IPS-18c (cell line): Measurements from ENCODE around the gene LRIG3.

Source experiments
- H3K4me3 ChIP-seq: 2 replicates; pipeline ENCODE4 v1.7.0; 2013; ENCODE audit warnings: low read depth, mild to moderate bottlenecking, low read length, moderate library complexity; ENCODE audit not compliant: insufficient read depth
- H3K9me3 ChIP-seq: one replicate; pipeline ENCODE4 v1.6.1; 2013; ENCODE audit warnings: mild to moderate bottlenecking, low read length, moderate library complexity; ENCODE audit not compliant: control insufficient read depth, insufficient read depth

LRIG3 gene

GRCh38 chr12:58938440-58938839, 18.1 kb upstream of the LRIG3 start:
- Histone ChIP-seq H3K4me3 (no peak overlapping the region), H3K9me3 (no peaks in the 10 kb centered on the region)

GRCh38 chr12:58934528-58934927, 14.2 kb upstream of the LRIG3 start:
- H3K4me3 ChIP-seq: no peak overlapping the region
- no peaks in the 10 kb centered on the region for H3K9me3 ChIP-seq

GRCh38 chr12:58932806-58933681, 12.7 kb upstream of the LRIG3 start:
- H3K4me3 ChIP-seq: no peak overlapping the region
- no peaks in the 10 kb centered on the region for H3K9me3 ChIP-seq

- Histone ChIP-seq H3K4me3 (no peak overlapping the region), H3K9me3 (no peaks in the 10 kb centered on the region)
These were observed 11.2 kb upstream of the LRIG3 start for GRCh38 chr12:58931518-58931917.

GRCh38 chr12:58930770-58931324, 10.5 kb upstream of the LRIG3 start:
- no peaks in the 10 kb centered on the region for H3K9me3 ChIP-seq

GRCh38 chr12:58927120-58927519, 6.8 kb upstream of the LRIG3 start:
- Histone ChIP-seq H3K9me3 (no peaks in the 10 kb centered on the region), H3K4me3 (no peak overlapping the region)

More at GRCh38 chr12:58930770-58931324, 10.5 kb upstream of the LRIG3 start:
- no peak overlapping the region for H3K4me3 ChIP-seq

- Histone ChIP-seq H3K9me3 (no peaks in the 10 kb centered on the region), H3K4me3 (no peak overlapping the region)
These were observed 6.3 kb upstream of the LRIG3 start for GRCh38 chr12:58926586-58926985.

- Histone ChIP-seq H3K4me3 (no peak overlapping the region), H3K9me3 (no peaks in the 10 kb centered on the region)
These were observed 5.4 kb upstream of the LRIG3 start for GRCh38 chr12:58925751-58926150.

GRCh38 chr12:58925111-58925611, 4.9 kb upstream of the LRIG3 start:
- H3K4me3 ChIP-seq: no peak overlapping the region
- no peaks in the 10 kb centered on the region for H3K9me3 ChIP-seq

GRCh38 chr12:58924652-58925051, 4.3 kb upstream of the LRIG3 start:
- no peaks in the 10 kb centered on the region for H3K9me3 ChIP-seq
- H3K4me3 ChIP-seq: no peak overlapping the region

GRCh38 chr12:58923781-58924180, 3.5 kb upstream of the LRIG3 start:
- H3K9me3 ChIP-seq: no peaks in the 10 kb centered on the region
- no peak overlapping the region for H3K4me3 ChIP-seq

GRCh38 chr12:58922849-58923248, 2.5 kb upstream of the LRIG3 start:
- Histone ChIP-seq H3K9me3 (no peaks in the 10 kb centered on the region), H3K4me3 (no peak overlapping the region)

GRCh38 chr12:58920961-58921861, 907 bp upstream of the LRIG3 start:
- peak overlapping the region; percentile 73; the same call in 1 of the 2 replicates for H3K4me3 ChIP-seq
- no peaks in the 10 kb centered on the region for H3K9me3 ChIP-seq

- Histone ChIP-seq H3K4me3 (peak overlapping the region; percentile 73), H3K9me3 (no peaks in the 10 kb centered on the region)
These were observed 838 bp downstream of the LRIG3 start for GRCh38 chr12:58919231-58920101.

- Histone ChIP-seq H3K4me3 (no peak overlapping the region), H3K9me3 (no peaks in the 10 kb centered on the region)
These were observed 1.8 kb downstream of the LRIG3 start for GRCh38 chr12:58918469-58918844.

- Histone ChIP-seq H3K4me3 (no peak overlapping the region), H3K9me3 (no peaks in the 10 kb centered on the region)
These were observed 2.4 kb downstream of the LRIG3 start for GRCh38 chr12:58917699-58918468.
